PC-3 (cell line): ENCODE measurements around the gene HOMER3. TPM values are rescaled to one million over a fixed set of nuclear protein-coding genes. Genes with fewer than 3 reads are reported as not detected.

Experiments used
- ATAC-seq: fragments of 200-7000 bp; cut with Tn5 transposase; 2 replicates; pipeline ENCODE4 v1.9.1; 2020; ENCODE audit warnings: mild to moderate bottlenecking, moderate library complexity
- BruUV-seq: library from RNA; stranded (reverse); fragments of 400-500 nt; replicated peaks from 2 replicates; lab custom pipeline; 2021; lab: Mats Ljungman, UMichigan
- CTCF ChIA-PET: fragments of 300-600 bp; sonication (Branson Sonifier 250); formaldehyde crosslinking; loops from one replicate; lab custom pipeline; 2022; ENCODE audit warnings: antibody characterized with exemption; lab: Charles Lee
- POLR2A ChIA-PET: fragments of 300-600 bp; sonication (Branson Sonifier 250); formaldehyde crosslinking; loops from one replicate; lab custom pipeline; 2022; ENCODE audit warnings: antibody characterized with exemption; ENCODE audit not compliant: unreplicated experiment; lab: Charles Lee
- DNase-seq: peaks from one replicate; pipeline ENCODE4 v3.0.0-alpha.2; 2015
- H2AFZ ChIP-seq: fragments of 300-600 bp; sonication (generic); 2 replicates; pipeline ENCODE4 v1.6.0; 2016; ENCODE audit warnings: antibody characterized with exemption, low read length
- H3F3A ChIP-seq: fragments of 300-600 bp; sonication (generic); one replicate; pipeline ENCODE4 v1.6.0; 2017; ENCODE audit warnings: antibody characterized with exemption, low read length, control low read depth, mild to moderate bottlenecking; ENCODE audit not compliant: unreplicated experiment
- H3K27ac ChIP-seq: fragments of 300-600 bp; sonication (generic); 2 replicates; pipeline ENCODE4 v1.5.1; 2016; ENCODE audit warnings: mild to moderate bottlenecking, low read length
- H3K27me3 ChIP-seq: fragments of 300-600 bp; sonication (generic); 2 replicates; pipeline ENCODE4 v1.6.1; 2016; ENCODE audit warnings: low read length, mixed read lengths
- H3K36me3 ChIP-seq: fragments of 300-600 bp; sonication (generic); 2 replicates; pipeline ENCODE4 v1.6.1; 2016; ENCODE audit warnings: low read depth, mixed run types, low read length, mixed read lengths
- H3K4me1 ChIP-seq: fragments of 300-600 bp; sonication (generic); 2 replicates; pipeline ENCODE4 v1.5.1; 2016; ENCODE audit warnings: low read length; ENCODE audit not compliant: insufficient read depth
- H3K4me2 ChIP-seq: fragments of 300-600 bp; sonication (generic); 2 replicates; pipeline ENCODE4 v1.6.0; 2016; ENCODE audit warnings: low read length
- H3K4me3 ChIP-seq: fragments of 300-600 bp; sonication (generic); 2 replicates; pipeline ENCODE4 v1.5.1; 2016; ENCODE audit warnings: mild to moderate bottlenecking, low read length, mixed read lengths
- H3K79me2 ChIP-seq: fragments of 300-600 bp; sonication (generic); 2 replicates; pipeline ENCODE4 v1.6.1; 2017; ENCODE audit warnings: low read length, mixed read lengths
- H3K9ac ChIP-seq: fragments of 300-600 bp; sonication (generic); 2 replicates; pipeline ENCODE4 v1.6.0; 2016; ENCODE audit warnings: mild to moderate bottlenecking, low read length
- H3K9me2 ChIP-seq: fragments of 300-600 bp; sonication (generic); replicated peaks from 2 replicates; pipeline ENCODE4 v1.6.1; 2016; ENCODE audit warnings: mixed run types, low read length, mixed read lengths
- H3K9me3 ChIP-seq: fragments of 300-600 bp; sonication (generic); 2 replicates; pipeline ENCODE4 v1.6.1; 2016; ENCODE audit warnings: low read length, mixed read lengths
- H4K20me1 ChIP-seq: fragments of 300-600 bp; sonication (generic); 2 replicates; pipeline ENCODE4 v1.6.1; 2016; ENCODE audit warnings: low read length, mixed read lengths
- CTCF ChIP-seq: fragments of 300-600 bp; sonication (generic); conservative IDR thresholded peaks from 2 replicates; pipeline ENCODE4 v1.5.1; 2017; ENCODE audit warnings: antibody characterized with exemption, low read depth, mild to moderate bottlenecking, low read length
- EZH2 ChIP-seq: fragments of 300-600 bp; sonication (generic); IDR thresholded peaks from one replicate; pipeline ENCODE4 v1.6.1; 2017; ENCODE audit warnings: antibody characterized with exemption, mild to moderate bottlenecking, low read length; ENCODE audit not compliant: unreplicated experiment
- EZH2phosphoT487 ChIP-seq: fragments of 300-600 bp; sonication (generic); IDR thresholded peaks from 2 replicates; pipeline ENCODE4 v1.6.1; 2018; ENCODE audit warnings: mild to moderate bottlenecking, antibody characterized with exemption, low read length, borderline replicate concordance
- intact Hi-C: fragments of 100-400 bp; cut with micrococcal nuclease; formaldehyde crosslinking; loops from 2 replicates; pipeline ENCODE4 v1.9.0; 2023
- total RNA-seq: library from RNA; depleted of rRNA; stranded (reverse); fragments of >200 nt; gene quantifications from 2 replicates; pipeline ENCODE4 v1.2.3, GENCODE V29; 2014

HOMER3 gene
- total RNA-seq, 1 experiment from 2014 or later = 118 TPM

GRCh38 chr19:18922228-18922985 lies 18.6 kb downstream of the HOMER3 start:
- no peaks in the 10 kb centered on the region for H3F3A ChIP-seq
- CTCF ChIA-PET = no interaction called here
- intact Hi-C loops = no loop called here

GRCh38 chr19:18921593-18921992 lies 19.4 kb downstream of the HOMER3 start:
- POLR2A ChIA-PET = no interaction called here
- TF ChIP-seq EZH2 (no peak), CTCF (no peak), EZH2phosphoT487 (no peak)
- no peak overlapping the region for H3K4me2 ChIP-seq
- ATAC-seq (no peak), DNase-seq (no peak)
- H3K27ac ChIP-seq = no peak overlapping the region
- H2AFZ ChIP-seq = no peak overlapping the region
- CTCF ChIA-PET = no interaction called here
- no peak overlapping the region for H3K9ac ChIP-seq
- peaks cover 46% of the 10 kb centered on the region for H3K79me2 ChIP-seq
- no peaks in the 10 kb centered on the region for H3F3A ChIP-seq
- peaks cover 16% of the 10 kb centered on the region for H3K4me1 ChIP-seq
- peaks cover 31% of the 10 kb centered on the region for H3K36me3 ChIP-seq
- BruUV-seq = no TSS peak
- intact Hi-C loops = no loop called here
- H3K9me2 ChIP-seq = no peaks in the 10 kb centered on the region
- no peaks in the 10 kb centered on the region for H3K9me3 ChIP-seq
- no peaks in the 10 kb centered on the region for H4K20me1 ChIP-seq
- H3K4me3 ChIP-seq = no peak overlapping the region
- no peaks in the 10 kb centered on the region for H3K27me3 ChIP-seq

More at GRCh38 chr19:18922228-18922985, 18.6 kb downstream of the HOMER3 start:
- peaks cover 38% of the 10 kb centered on the region for H3K79me2 ChIP-seq
- H3K36me3 ChIP-seq = peaks cover 31% of the 10 kb centered on the region
- peaks cover 10% of the 10 kb centered on the region for H3K4me1 ChIP-seq
- no peak overlapping the region for H3K4me2 ChIP-seq
- no peaks in the 10 kb centered on the region for H4K20me1 ChIP-seq
- no peak overlapping the region for H3K9ac ChIP-seq
- no peaks in the 10 kb centered on the region for H3K9me2 ChIP-seq
- no peak overlapping the region for H2AFZ ChIP-seq
- BruUV-seq = no TSS peak
- H3K27me3 ChIP-seq = no peaks in the 10 kb centered on the region
- no peak for ATAC-seq
- no peak for TF ChIP-seq CTCF
- H3K4me3 ChIP-seq = no peak overlapping the region
- no peak overlapping the region for H3K27ac ChIP-seq
- no peak for DNase-seq
- H3K9me3 ChIP-seq = no peaks in the 10 kb centered on the region
- POLR2A ChIA-PET = no interaction called here

GRCh38 chr19:18920400-18920799 lies 20.6 kb downstream of the HOMER3 start:
- Histone ChIP-seq H4K20me1 (no peaks in the 10 kb centered on the region), H3K36me3 (peaks cover 27% of the 10 kb centered on the region), H3K9me2 (no peaks in the 10 kb centered on the region), H3K79me2 (peaks cover 57% of the 10 kb centered on the region), H3K9me3 (no peaks in the 10 kb centered on the region), H3K4me3 (peak overlapping the region; percentile 97), H3F3A (no peaks in the 10 kb centered on the region), H3K27ac (no peak overlapping the region), H2AFZ (no peak overlapping the region), H3K4me1 (peaks cover 16% of the 10 kb centered on the region), H3K27me3 (no peaks in the 10 kb centered on the region), H3K9ac (peak overlapping the region; percentile 90), H3K4me2 (peak overlapping the region; percentile 96)
- no peak for DNase-seq
- intact Hi-C loops = no loop called here
- POLR2A ChIA-PET = no interaction called here
- CTCF ChIA-PET = no interaction called here
- no peak for ATAC-seq
- BruUV-seq = no TSS peak
- TF ChIP-seq CTCF = no peak
- no peak for TF ChIP-seq EZH2phosphoT487
- no peak for TF ChIP-seq EZH2
